Neural crest cell (in vitro differentiated cells): ENCODE data around the gene CD59. TPM values are rescaled to one million over a fixed set of nuclear protein-coding genes. Genes with fewer than 3 reads are reported as not detected.

ENCODE experiments used
- DNase-seq: peaks from one replicate; pipeline ENCODE4 v3.0.0; 2021; ENCODE audit warnings: low read depth, mixed read lengths, low spot score
- H3K27ac Mint-ChIP-seq: one replicate; pipeline ENCODE4 v1.8.0; 2021; ENCODE audit warnings: mild to moderate bottlenecking, mixed read lengths; ENCODE audit not compliant: unreplicated experiment
- H3K27me3 Mint-ChIP-seq: 2 replicates; pipeline ENCODE4 v1.8.0; 2021; ENCODE audit warnings: low read depth, mild to moderate bottlenecking, mixed read lengths
- H3K36me3 Mint-ChIP-seq: 2 replicates; pipeline ENCODE4 v1.8.0; 2021; ENCODE audit warnings: low read depth, mild to moderate bottlenecking, mixed read lengths
- H3K4me1 Mint-ChIP-seq: 2 replicates; pipeline ENCODE4 v1.8.0; 2021; ENCODE audit warnings: mixed read lengths
- H3K4me3 Mint-ChIP-seq: one replicate; pipeline ENCODE4 v1.8.0; 2021; ENCODE audit warnings: mild to moderate bottlenecking, mixed read lengths
- H3K9me3 Mint-ChIP-seq: 2 replicates; pipeline ENCODE4 v1.8.0; 2021; ENCODE audit warnings: mixed read lengths
- CTCF ChIP-seq: fragments of 200-600 bp; sonication (generic); conservative IDR thresholded peaks from 2 replicates; pipeline ENCODE4 v1.5.0; 2021; ENCODE audit warnings: antibody characterized with exemption, mild to moderate bottlenecking
- total RNA-seq: library from RNA; stranded (reverse); gene quantifications from 2 replicates; pipeline ENCODE4 v1.2.1, GENCODE V29; 2021

The CD59 gene
- total RNA-seq, 1 donor from 2014 or later, result 86.3 TPM

GRCh38 chr11:33691066-33691864, 45.0 kb downstream of the CD59 start:
- DNase-seq, result no peak
- no peak for TF ChIP-seq CTCF
- Mint-ChIP-seq H3K27me3 (no peaks in the 10 kb centered on the region), H3K36me3 (no peaks in the 10 kb centered on the region), H3K27ac (peak overlapping the region; percentile 76), H3K4me3 (no peak overlapping the region), H3K4me1 (peaks cover 44% of the 10 kb centered on the region), H3K9me3 (no peaks in the 10 kb centered on the region)

- Mint-ChIP-seq H3K4me3 (no peak overlapping the region), H3K27me3 (no peaks in the 10 kb centered on the region), H3K9me3 (no peaks in the 10 kb centered on the region), H3K36me3 (no peaks in the 10 kb centered on the region), H3K4me1 (peaks cover 36% of the 10 kb centered on the region), H3K27ac (no peak overlapping the region)
- no peak for DNase-seq
- no peak for TF ChIP-seq CTCF
Measured at GRCh38 chr11:33690290-33691065, 45.7 kb downstream of the CD59 start.

GRCh38 chr11:33689501-33689900, 46.7 kb downstream of the CD59 start:
- DNase-seq, result no peak
- H3K4me1 Mint-ChIP-seq, result peaks cover 27% of the 10 kb centered on the region
- H3K27me3 Mint-ChIP-seq, result no peaks in the 10 kb centered on the region
- no peak for TF ChIP-seq CTCF
- no peaks in the 10 kb centered on the region for H3K36me3 Mint-ChIP-seq
- no peak overlapping the region for H3K27ac Mint-ChIP-seq
- H3K9me3 Mint-ChIP-seq, result no peaks in the 10 kb centered on the region
- no peak overlapping the region for H3K4me3 Mint-ChIP-seq

- Mint-ChIP-seq H3K9me3 (no peaks in the 10 kb centered on the region), H3K36me3 (no peaks in the 10 kb centered on the region), H3K4me3 (no peak overlapping the region), H3K4me1 (peaks cover 30% of the 10 kb centered on the region), H3K27me3 (no peaks in the 10 kb centered on the region), H3K27ac (no peak overlapping the region)
- TF ChIP-seq CTCF, result no peak
- DNase-seq, result no peak
Measured at GRCh38 chr11:33689085-33689484, 47.1 kb downstream of the CD59 start.

- peaks cover 35% of the 10 kb centered on the region for H3K4me1 Mint-ChIP-seq
- no peaks in the 10 kb centered on the region for H3K9me3 Mint-ChIP-seq
- TF ChIP-seq CTCF, result peak; percentile 89
- no peak overlapping the region for H3K4me3 Mint-ChIP-seq
- no peak overlapping the region for H3K27ac Mint-ChIP-seq
- H3K36me3 Mint-ChIP-seq, result no peaks in the 10 kb centered on the region
- peak; percentile 65 for DNase-seq
- H3K27me3 Mint-ChIP-seq, result no peaks in the 10 kb centered on the region
Measured at GRCh38 chr11:33687733-33688479, 48.3 kb downstream of the CD59 start.
